ENCODE results near the gene CX3CR1.

The CX3CR1 gene

DNA sequence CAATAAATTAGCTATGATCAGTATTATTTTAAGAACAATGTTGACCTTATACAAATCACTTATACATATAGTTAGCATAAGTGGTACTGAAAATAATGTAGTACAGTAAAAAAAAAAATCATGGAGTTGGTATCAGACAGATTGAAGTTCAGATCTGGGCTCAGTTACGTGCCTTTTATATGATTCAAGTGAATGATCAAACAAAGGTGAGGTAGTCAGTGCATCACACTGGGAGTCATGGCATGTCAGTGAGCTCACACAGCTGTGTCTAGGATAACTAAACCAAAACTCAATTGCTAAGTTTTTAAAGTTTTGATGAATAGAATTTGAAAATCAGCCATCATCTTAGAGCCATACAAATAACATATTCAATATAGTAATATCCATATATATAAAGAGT is 38.5 kb upstream of the CX3CR1 start:
- Histone ChIP-seq H3K4me1 (ENCODE audit: control insufficient read depth, insufficient read depth, low read length, unreplicated experiment) (no peaks in the 10 kb centered on the region), H3K27me3 (ENCODE audit: insufficient read depth, low read length) (peaks cover 8% of the 10 kb centered on the region)

DNA sequence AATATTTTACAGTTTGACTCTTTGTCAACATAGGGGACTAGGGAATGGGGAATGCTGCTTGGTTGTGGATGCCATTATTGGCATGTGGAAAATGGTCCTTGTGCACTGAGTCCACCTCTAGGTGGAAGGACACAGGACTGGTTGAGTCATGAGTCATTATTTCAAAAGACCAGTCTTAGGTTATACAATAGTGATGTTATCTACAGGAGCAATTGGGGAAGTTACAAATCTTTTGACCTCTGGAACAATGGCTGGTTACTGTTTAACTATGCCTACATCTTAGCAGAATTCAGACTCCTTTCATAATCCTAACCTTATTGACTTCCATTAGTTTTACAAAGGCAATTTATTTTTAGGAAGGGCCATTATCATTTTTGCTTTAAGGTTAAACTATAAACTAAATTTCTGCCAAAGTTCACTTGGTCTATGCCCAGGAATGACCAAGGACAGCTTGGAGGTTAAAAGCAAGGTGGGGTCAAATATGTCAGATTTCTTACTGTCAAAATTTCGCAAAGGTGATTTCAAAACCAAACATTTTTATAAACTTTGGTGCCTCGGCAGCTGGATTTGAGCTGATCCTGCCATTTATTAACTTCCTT is 37.8 kb upstream of the CX3CR1 start:
- Histone ChIP-seq H3K27me3 (ENCODE audit: insufficient read depth, low read length) (peaks cover 8% of the 10 kb centered on the region), H2AFZ (ENCODE audit: low read length, unreplicated experiment) (no peak overlapping the region), H3K4me1 (ENCODE audit: control insufficient read depth, insufficient read depth, low read length, unreplicated experiment) (no peaks in the 10 kb centered on the region), H3K27ac (ENCODE audit: low read depth, low read length) (no peak overlapping the region), H3K4me3 (ENCODE audit: low read depth, low read length) (no peak overlapping the region), H3K36me3 (ENCODE audit: insufficient read depth, low read length) (no peaks in the 10 kb centered on the region), H3K79me2 (ENCODE audit: control insufficient read depth, insufficient read depth, low read length, unreplicated experiment) (no peaks in the 10 kb centered on the region)

More for the DNA sequence above, 38.5 kb upstream of the CX3CR1 start:
- Histone ChIP-seq H3K36me3 (ENCODE audit: insufficient read depth, low read length) (no peaks in the 10 kb centered on the region), H3K79me2 (ENCODE audit: control insufficient read depth, insufficient read depth, low read length, unreplicated experiment) (no peaks in the 10 kb centered on the region), H2AFZ (ENCODE audit: low read length, unreplicated experiment) (no peak overlapping the region), H3K4me3 (ENCODE audit: low read depth, low read length) (no peak overlapping the region), H3K27ac (ENCODE audit: low read depth, low read length) (no peak overlapping the region)

DNA sequence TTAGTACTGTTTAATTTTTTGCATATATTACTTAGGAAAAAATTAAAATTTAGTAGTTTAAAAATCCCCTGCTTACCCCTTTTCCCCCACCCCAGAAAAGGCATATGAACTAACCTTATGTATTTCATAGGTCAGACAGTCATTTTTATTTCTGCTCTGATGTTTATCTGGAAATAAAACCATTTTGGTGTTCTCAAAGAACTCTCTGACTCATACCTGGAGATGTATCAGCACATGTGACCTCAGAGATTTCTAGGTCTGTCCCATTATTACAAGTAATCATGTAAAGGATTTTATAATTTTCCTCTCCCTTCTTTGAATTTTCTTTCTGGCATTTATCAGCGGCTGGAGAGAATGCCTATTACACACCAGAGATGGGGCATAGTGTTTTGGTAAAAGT is 35.6 kb upstream of the CX3CR1 start:
- H3K27me3 ChIP-seq (ENCODE audit: insufficient read depth, low read length) = peaks cover 8% of the 10 kb centered on the region
- H3K4me1 ChIP-seq (ENCODE audit: control insufficient read depth, insufficient read depth, low read length, unreplicated experiment) = no peaks in the 10 kb centered on the region
- no peak overlapping the region for H3K27ac ChIP-seq (ENCODE audit: low read depth, low read length)
- H3K4me3 ChIP-seq (ENCODE audit: low read depth, low read length) = no peak overlapping the region
- no peaks in the 10 kb centered on the region for H3K79me2 ChIP-seq (ENCODE audit: control insufficient read depth, insufficient read depth, low read length, unreplicated experiment)
- H2AFZ ChIP-seq (ENCODE audit: low read length, unreplicated experiment) = no peak overlapping the region
- no peaks in the 10 kb centered on the region for H3K36me3 ChIP-seq (ENCODE audit: insufficient read depth, low read length)

DNA sequence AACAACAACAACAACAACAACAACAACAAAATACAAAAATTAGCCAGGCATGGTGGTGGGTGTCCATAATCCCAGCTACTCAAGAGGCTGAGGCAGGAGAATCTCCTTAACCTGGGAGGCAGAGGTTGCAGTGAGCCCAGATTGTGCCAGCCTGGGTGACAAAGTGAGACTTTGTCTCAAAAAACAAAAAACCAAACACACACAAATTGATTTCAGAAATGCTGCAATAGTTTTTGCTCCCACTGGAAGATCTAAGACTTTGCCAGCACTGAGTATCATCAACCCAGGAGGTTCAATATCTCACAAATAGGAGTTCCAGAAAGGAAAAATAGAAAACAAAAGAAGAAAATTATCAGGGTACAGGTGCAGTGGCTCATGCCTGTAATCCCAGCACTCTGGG is 33.5 kb upstream of the CX3CR1 start:
- Histone ChIP-seq H3K4me1 (ENCODE audit: control insufficient read depth, insufficient read depth, low read length, unreplicated experiment) (no peaks in the 10 kb centered on the region), H3K36me3 (ENCODE audit: insufficient read depth, low read length) (no peaks in the 10 kb centered on the region), H3K27ac (ENCODE audit: low read depth, low read length) (no peak overlapping the region), H3K4me3 (ENCODE audit: low read depth, low read length) (no peak overlapping the region), H3K27me3 (ENCODE audit: insufficient read depth, low read length) (no peaks in the 10 kb centered on the region), H2AFZ (ENCODE audit: low read length, unreplicated experiment) (no peak overlapping the region), H3K79me2 (ENCODE audit: control insufficient read depth, insufficient read depth, low read length, unreplicated experiment) (no peaks in the 10 kb centered on the region)

DNA sequence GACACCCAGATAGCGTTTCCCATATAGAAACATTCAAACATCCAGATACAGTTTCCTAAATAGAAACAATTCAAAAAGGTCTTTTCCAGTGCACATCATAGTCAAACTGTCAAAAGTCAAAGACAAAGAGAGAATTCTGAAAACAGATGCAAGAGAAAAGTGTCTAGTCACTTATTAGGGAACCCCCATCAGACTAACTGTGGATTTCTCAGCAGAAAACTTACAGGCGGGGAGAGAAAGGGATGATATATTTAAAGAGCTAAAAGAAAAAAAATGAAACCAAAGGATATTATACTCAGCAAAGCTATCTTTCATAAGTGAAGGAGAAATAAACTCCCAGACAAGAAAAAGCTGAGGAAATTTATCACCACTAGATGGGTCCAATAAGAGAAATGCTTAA is 22.3 kb upstream of the CX3CR1 start:
- Histone ChIP-seq H3K79me2 (ENCODE audit: control insufficient read depth, insufficient read depth, low read length, unreplicated experiment) (no peaks in the 10 kb centered on the region), H2AFZ (ENCODE audit: low read length, unreplicated experiment) (no peak overlapping the region), H3K4me3 (ENCODE audit: low read depth, low read length) (no peak overlapping the region), H3K27ac (ENCODE audit: low read depth, low read length) (no peak overlapping the region), H3K36me3 (ENCODE audit: insufficient read depth, low read length) (no peaks in the 10 kb centered on the region), H3K4me1 (ENCODE audit: control insufficient read depth, insufficient read depth, low read length, unreplicated experiment) (no peaks in the 10 kb centered on the region), H3K27me3 (ENCODE audit: insufficient read depth, low read length) (peaks cover 43% of the 10 kb centered on the region)

DNA sequence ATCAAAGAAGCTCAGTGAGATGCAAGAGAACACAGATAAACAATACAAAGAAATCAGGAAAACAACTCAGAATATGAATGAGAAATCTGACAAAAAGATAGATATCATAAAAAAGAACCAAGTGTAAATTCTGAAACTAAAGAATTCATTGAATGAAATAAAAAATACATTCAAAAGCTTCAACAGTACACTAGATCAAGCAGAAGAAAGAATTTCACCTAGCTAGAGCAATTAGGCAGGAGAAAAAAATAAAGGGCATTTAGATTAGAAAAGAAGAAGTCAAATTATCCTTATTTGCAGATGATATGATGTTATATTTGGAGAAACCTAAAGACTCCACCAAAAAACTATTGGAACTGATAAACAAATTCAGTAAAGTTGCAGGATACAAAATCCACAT is 19.4 kb upstream of the CX3CR1 start:
- Histone ChIP-seq H3K27ac (ENCODE audit: low read depth, low read length) (no peak overlapping the region), H3K79me2 (ENCODE audit: control insufficient read depth, insufficient read depth, low read length, unreplicated experiment) (no peaks in the 10 kb centered on the region), H3K36me3 (ENCODE audit: insufficient read depth, low read length) (no peaks in the 10 kb centered on the region), H2AFZ (ENCODE audit: low read length, unreplicated experiment) (no peak overlapping the region), H3K27me3 (ENCODE audit: insufficient read depth, low read length) (peaks cover 25% of the 10 kb centered on the region; the same call in 1 of the 2 replicates), H3K4me3 (ENCODE audit: low read depth, low read length) (no peak overlapping the region), H3K4me1 (ENCODE audit: control insufficient read depth, insufficient read depth, low read length, unreplicated experiment) (no peaks in the 10 kb centered on the region)

DNA sequence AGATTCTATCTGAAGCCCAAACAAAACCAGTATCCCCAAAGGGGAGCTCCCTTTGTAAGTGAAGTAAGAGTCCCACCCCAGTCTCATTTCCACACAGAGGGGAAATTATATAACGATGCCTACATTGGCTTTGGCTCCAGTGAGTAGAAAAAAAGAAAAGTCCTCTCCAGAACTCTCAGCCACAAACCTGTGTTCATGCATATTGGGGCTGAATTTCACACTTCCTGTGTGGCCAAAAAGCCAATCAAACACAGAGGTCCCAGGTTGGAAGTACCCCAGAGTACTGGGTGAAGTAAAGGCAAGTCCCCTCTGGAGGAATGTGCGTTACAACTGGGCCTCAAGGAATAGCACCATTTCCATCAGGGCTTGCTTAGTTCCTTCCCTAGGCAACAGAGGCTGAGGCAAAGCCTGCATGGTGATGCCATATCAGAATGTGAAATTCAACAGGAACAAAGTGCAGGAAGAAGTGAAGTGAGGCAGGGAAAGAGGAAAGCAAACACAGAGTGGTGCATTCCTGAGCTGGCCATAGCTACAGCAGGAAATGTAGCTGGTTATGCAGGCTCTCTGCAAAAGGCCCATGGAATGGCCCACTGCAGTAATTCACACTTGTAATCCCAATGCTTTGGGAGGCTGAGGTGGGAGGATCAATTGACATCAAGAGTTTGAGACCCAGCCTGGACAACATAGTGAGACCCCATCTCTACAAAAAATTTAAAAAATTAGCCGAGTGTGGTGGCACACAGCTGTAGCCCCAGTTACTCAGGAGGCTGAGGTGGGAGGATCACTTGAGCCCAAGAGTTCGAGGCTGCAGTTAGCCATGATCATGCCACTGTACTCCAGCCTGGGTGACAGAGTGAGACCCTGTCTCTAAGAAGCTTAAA is 16.6 kb upstream of the CX3CR1 start:
- Histone ChIP-seq H3K36me3 (ENCODE audit: insufficient read depth, low read length) (no peaks in the 10 kb centered on the region), H3K27me3 (ENCODE audit: insufficient read depth, low read length) (peaks cover 8% of the 10 kb centered on the region; the same call in 1 of the 2 replicates), H2AFZ (ENCODE audit: low read length, unreplicated experiment) (no peak overlapping the region), H3K4me3 (ENCODE audit: low read depth, low read length) (no peak overlapping the region), H3K79me2 (ENCODE audit: control insufficient read depth, insufficient read depth, low read length, unreplicated experiment) (no peaks in the 10 kb centered on the region), H3K4me1 (ENCODE audit: control insufficient read depth, insufficient read depth, low read length, unreplicated experiment) (no peaks in the 10 kb centered on the region), H3K27ac (ENCODE audit: low read depth, low read length) (no peak overlapping the region)

DNA sequence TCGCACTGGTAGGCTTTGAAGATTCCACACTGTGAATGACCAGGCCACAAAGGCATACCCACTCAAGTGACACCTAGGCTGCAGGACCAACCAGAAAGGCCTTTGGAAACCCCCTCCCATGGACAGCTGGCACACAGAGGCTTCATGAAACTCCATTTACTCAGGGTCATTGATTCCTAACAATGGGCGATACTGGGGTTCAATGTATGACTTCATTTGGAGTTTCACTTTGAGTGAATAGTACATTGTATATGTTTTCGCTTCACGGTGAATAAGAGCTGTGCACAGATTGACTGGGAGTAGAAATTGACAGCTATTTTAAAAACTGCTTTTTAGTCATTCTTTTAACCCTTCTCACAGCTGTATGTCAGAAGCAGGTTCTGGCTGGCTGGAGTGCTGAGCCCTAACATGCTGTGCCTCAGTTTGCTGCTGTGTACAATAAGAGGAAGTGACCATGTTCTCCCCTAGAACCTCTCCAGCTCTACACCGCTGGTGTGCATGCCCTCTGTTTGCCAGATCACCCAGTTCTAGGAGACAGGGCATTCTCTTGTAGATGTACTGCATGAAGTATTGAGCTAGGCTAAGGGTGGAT is 15.4 kb upstream of the CX3CR1 start:
- Histone ChIP-seq H3K36me3 (ENCODE audit: insufficient read depth, low read length) (no peaks in the 10 kb centered on the region), H3K4me1 (ENCODE audit: control insufficient read depth, insufficient read depth, low read length, unreplicated experiment) (peaks cover under 1% of the 10 kb centered on the region), H3K4me3 (ENCODE audit: low read depth, low read length) (no peak overlapping the region), H3K79me2 (ENCODE audit: control insufficient read depth, insufficient read depth, low read length, unreplicated experiment) (no peaks in the 10 kb centered on the region), H2AFZ (ENCODE audit: low read length, unreplicated experiment) (no peak overlapping the region), H3K27ac (ENCODE audit: low read depth, low read length) (no peak overlapping the region), H3K27me3 (ENCODE audit: insufficient read depth, low read length) (peaks cover 8% of the 10 kb centered on the region; the same call in 1 of the 2 replicates)

DNA sequence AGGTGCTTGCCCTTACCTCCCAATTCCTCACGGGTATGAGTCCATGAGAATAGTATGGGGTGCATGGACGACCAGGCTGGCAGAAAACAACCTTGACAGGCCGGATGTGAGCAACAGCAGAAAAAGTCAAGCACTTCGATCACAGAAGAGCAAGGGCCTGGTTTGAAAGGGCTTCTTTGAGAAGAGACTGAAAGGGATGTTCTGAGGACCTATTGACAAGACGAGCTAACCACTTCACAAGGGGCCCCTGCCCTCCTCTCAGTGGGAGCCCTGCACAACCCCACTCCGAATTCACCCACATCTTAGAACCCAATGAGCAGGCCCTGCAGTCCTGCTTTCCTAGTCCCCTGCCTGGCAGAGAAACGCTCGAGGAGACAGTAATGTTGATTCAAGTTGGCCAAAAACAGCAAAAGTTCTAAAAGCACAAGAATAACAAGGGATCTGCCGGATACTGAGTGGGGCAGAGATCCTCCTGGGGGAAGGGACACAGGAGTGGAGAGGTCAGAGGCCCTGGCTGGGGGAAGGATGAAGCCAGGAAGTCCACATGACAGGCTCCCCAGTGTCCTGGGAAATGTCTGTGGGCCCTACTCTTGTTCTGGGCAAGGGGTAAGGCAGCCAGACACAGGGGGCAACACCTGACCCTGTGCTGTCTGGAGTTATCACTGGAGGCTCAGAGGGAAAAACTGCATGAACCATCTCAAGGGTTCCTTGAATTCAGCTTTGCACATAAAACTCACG is 14.8 kb upstream of the CX3CR1 start:
- Histone ChIP-seq H3K4me1 (ENCODE audit: control insufficient read depth, insufficient read depth, low read length, unreplicated experiment) (peaks cover 5% of the 10 kb centered on the region), H2AFZ (ENCODE audit: low read length, unreplicated experiment) (no peak overlapping the region), H3K4me3 (ENCODE audit: low read depth, low read length) (no peak overlapping the region), H3K79me2 (ENCODE audit: control insufficient read depth, insufficient read depth, low read length, unreplicated experiment) (no peaks in the 10 kb centered on the region), H3K27me3 (ENCODE audit: insufficient read depth, low read length) (peaks cover 2% of the 10 kb centered on the region; the same call in 1 of the 2 replicates), H3K36me3 (ENCODE audit: insufficient read depth, low read length) (no peaks in the 10 kb centered on the region), H3K27ac (ENCODE audit: low read depth, low read length) (no peak overlapping the region)

DNA sequence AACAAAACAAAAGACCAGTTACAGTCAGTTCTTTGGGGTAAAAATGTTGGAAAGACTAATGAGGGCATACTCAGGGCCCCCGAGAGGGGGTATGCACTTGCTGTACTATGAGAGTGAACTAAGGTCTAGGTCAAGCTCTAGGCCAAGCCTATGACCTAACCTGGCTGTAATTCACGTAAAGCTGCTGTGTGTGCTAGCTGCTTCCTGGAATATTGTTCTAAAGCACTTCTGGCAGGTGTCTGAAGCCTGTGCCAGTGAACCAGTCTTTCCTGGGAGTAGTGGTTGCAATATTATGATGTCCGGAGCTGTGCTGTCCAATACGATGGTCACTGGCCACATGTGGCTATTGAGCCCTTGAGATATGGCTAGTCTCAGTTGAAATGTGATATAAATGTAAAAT is 13.1 kb upstream of the CX3CR1 start:
- no peak overlapping the region for H3K27ac ChIP-seq (ENCODE audit: low read depth, low read length)
- no peaks in the 10 kb centered on the region for H3K79me2 ChIP-seq (ENCODE audit: control insufficient read depth, insufficient read depth, low read length, unreplicated experiment)
- H3K27me3 ChIP-seq (ENCODE audit: insufficient read depth, low read length) = no peaks in the 10 kb centered on the region
- no peak overlapping the region for H3K4me3 ChIP-seq (ENCODE audit: low read depth, low read length)
- no peaks in the 10 kb centered on the region for H3K36me3 ChIP-seq (ENCODE audit: insufficient read depth, low read length)
- H3K4me1 ChIP-seq (ENCODE audit: control insufficient read depth, insufficient read depth, low read length, unreplicated experiment) = peaks cover 5% of the 10 kb centered on the region
- no peak overlapping the region for H2AFZ ChIP-seq (ENCODE audit: low read length, unreplicated experiment)
